Measurements from ENCODE around the gene PDE4B. TPM values are rescaled to one million over a fixed set of nuclear protein-coding genes. Genes with fewer than 3 reads are reported as not detected.

The PDE4B gene
- total and polyA plus RNA-seq, 2 donors from 2014 or later, result 2.0 to 8.7 TPM

GRCh38 chr1:66357478-66358197, 564.9 kb downstream of the PDE4B start:
- H3K27ac ChIP-seq (ENCODE audit: low read depth in 2 of 2, low read length in 2 of 2), result no peak overlapping the region
- H3K36me3 ChIP-seq (ENCODE audit: control insufficient read depth in 2 of 3, insufficient read depth in 3 of 3, low read length in 3 of 3), result no peaks in the 10 kb centered on the region
- H3K9ac ChIP-seq (ENCODE audit: low read length in 3 of 3), result no peak overlapping the region
- intact Hi-C loops (cut with DNase I), result no loop called here
- no peak overlapping the region for H3K4me3 ChIP-seq (ENCODE audit: low read length in 3 of 3)
- peaks cover 2 to 6% (median 3%) of the 10 kb centered on the region in 3 donors for H3K4me1 ChIP-seq (ENCODE audit: control insufficient read depth in 2 of 3, insufficient read depth in 2 of 3, low read depth in 1 of 3, low read length in 3 of 3)
- DNase-seq, result no peak
- TF ChIP-seq, protein P1, sequence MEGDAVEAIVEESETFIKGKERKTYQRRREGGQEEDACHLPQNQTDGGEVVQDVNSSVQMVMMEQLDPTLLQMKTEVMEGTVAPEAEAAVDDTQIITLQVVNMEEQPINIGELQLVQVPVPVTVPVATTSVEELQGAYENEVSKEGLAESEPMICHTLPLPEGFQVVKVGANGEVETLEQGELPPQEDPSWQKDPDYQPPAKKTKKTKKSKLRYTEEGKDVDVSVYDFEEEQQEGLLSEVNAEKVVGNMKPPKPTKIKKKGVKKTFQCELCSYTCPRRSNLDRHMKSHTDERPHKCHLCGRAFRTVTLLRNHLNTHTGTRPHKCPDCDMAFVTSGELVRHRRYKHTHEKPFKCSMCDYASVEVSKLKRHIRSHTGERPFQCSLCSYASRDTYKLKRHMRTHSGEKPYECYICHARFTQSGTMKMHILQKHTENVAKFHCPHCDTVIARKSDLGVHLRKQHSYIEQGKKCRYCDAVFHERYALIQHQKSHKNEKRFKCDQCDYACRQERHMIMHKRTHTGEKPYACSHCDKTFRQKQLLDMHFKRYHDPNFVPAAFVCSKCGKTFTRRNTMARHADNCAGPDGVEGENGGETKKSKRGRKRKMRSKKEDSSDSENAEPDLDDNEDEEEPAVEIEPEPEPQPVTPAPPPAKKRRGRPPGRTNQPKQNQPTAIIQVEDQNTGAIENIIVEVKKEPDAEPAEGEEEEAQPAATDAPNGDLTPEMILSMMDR (IDR thresholded peaks at IDR 0.05; ENCODE audit: borderline replicate concordance, extremely low read depth, insufficient read depth), result no peak
- H3K27me3 ChIP-seq (ENCODE audit: control insufficient read depth, insufficient read depth, low read length), result no peaks in the 10 kb centered on the region
- no peaks in the 10 kb centered on the region for H3K9me3 ChIP-seq (ENCODE audit: control insufficient read depth in 2 of 3, insufficient read depth in 1 of 3, low read length in 3 of 3)
- FAIRE-seq, result no peak

DNA sequence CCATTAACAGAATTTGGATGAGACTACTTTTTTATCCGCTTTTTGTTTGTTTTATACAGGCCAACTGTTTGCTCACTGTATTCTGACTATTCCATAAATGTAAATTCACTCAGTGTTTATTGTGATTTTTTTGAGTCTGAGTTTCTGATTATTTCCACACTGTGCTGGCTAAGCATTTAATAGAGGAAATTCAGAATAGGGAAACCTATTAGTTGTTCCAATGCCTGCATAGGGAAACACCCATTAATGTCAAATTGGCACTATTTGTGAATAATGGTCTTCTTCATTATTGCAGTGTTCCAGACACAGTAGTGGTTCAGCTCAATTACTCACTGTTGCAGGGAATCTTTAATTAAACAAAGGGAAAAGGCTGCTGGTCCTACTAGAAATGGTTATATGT, 566.6 kb downstream of the PDE4B start:
- no peak overlapping the region for H3K27ac ChIP-seq (ENCODE audit: low read depth in 2 of 2, low read length in 2 of 2)
- DNase-seq (no peak), FAIRE-seq (no peak)
- intact Hi-C loops (cut with DNase I), result no loop called here
- H3K9me3 ChIP-seq (ENCODE audit: control insufficient read depth in 2 of 3, insufficient read depth in 1 of 3, low read length in 3 of 3), result no peaks in the 10 kb centered on the region
- no peaks in the 10 kb centered on the region for H3K27me3 ChIP-seq (ENCODE audit: control insufficient read depth, insufficient read depth, low read length)
- peaks cover 0 to 4% (median 3%) of the 10 kb centered on the region in 3 donors for H3K4me1 ChIP-seq (ENCODE audit: control insufficient read depth in 2 of 3, insufficient read depth in 2 of 3, low read depth in 1 of 3, low read length in 3 of 3)
- TF ChIP-seq, protein P1 (IDR thresholded peaks at IDR 0.05; ENCODE audit: borderline replicate concordance, extremely low read depth, insufficient read depth), result no peak
- H3K36me3 ChIP-seq (ENCODE audit: control insufficient read depth in 2 of 3, insufficient read depth in 3 of 3, low read length in 3 of 3), result no peaks in the 10 kb centered on the region
- H3K9ac ChIP-seq (ENCODE audit: low read length in 3 of 3), result no peak overlapping the region
- no peak overlapping the region for H3K4me3 ChIP-seq (ENCODE audit: low read length in 3 of 3)

- no peaks in the 10 kb centered on the region for H3K36me3 ChIP-seq (ENCODE audit: control insufficient read depth in 2 of 3, insufficient read depth in 3 of 3, low read length in 3 of 3)
Observed at GRCh38 chr1:66359815-66360214, 567.1 kb downstream of the PDE4B start.

More at GRCh38 chr1:66359815-66360214, 567.1 kb downstream of the PDE4B start:
- TF ChIP-seq, protein P1 (IDR thresholded peaks at IDR 0.05; ENCODE audit: borderline replicate concordance, extremely low read depth, insufficient read depth), result no peak
- intact Hi-C loops (cut with DNase I), result no loop called here
- H3K9me3 ChIP-seq (ENCODE audit: control insufficient read depth in 2 of 3, insufficient read depth in 1 of 3, low read length in 3 of 3), result no peaks in the 10 kb centered on the region
- no peak overlapping the region for H3K4me3 ChIP-seq (ENCODE audit: low read length in 3 of 3)
- H3K27ac ChIP-seq (ENCODE audit: low read depth in 2 of 2, low read length in 2 of 2), result no peak overlapping the region
- no peak overlapping the region for H3K9ac ChIP-seq (ENCODE audit: low read length in 3 of 3)
- H3K4me1 ChIP-seq (ENCODE audit: control insufficient read depth in 2 of 3, insufficient read depth in 2 of 3, low read depth in 1 of 3, low read length in 3 of 3), result peaks cover 0 to 3% (median 0%) of the 10 kb centered on the region in 3 donors
- H3K27me3 ChIP-seq (ENCODE audit: control insufficient read depth, insufficient read depth, low read length), result no peaks in the 10 kb centered on the region
- FAIRE-seq, result no peak
- no peak for DNase-seq

All from kidney (tissue), 14 donors.